HG02852 (cell line): Measurements from ENCODE around the gene CEP135.
A peak's percentile ranks its signal among the peaks of the same experiment; 100 is the strongest.
"Not testable (repeated sequence)": the region's sequence is repeated elsewhere in the genome, so short reads cannot be mapped to it uniquely, and the experiment has no call there.

Experiments used
- ATAC-seq: cut with Tn5 transposase; IDR thresholded peaks from one replicate; pipeline ENCODE4 v1.9.1; 2021; ENCODE audit warnings: mild to moderate bottlenecking, moderate library complexity; ENCODE audit not compliant: unreplicated experiment

The CEP135 gene

GRCh38 chr4:55938481-55938880 is 10.3 kb upstream of the CEP135 start:
- no peak for ATAC-seq

GRCh38 chr4:55939421-55939820 is 9.3 kb upstream of the CEP135 start:
- ATAC-seq, result no peak

- ATAC-seq, result no peak
These were observed 6.8 kb upstream of the CEP135 start for GRCh38 chr4:55941881-55942396.

DNA sequence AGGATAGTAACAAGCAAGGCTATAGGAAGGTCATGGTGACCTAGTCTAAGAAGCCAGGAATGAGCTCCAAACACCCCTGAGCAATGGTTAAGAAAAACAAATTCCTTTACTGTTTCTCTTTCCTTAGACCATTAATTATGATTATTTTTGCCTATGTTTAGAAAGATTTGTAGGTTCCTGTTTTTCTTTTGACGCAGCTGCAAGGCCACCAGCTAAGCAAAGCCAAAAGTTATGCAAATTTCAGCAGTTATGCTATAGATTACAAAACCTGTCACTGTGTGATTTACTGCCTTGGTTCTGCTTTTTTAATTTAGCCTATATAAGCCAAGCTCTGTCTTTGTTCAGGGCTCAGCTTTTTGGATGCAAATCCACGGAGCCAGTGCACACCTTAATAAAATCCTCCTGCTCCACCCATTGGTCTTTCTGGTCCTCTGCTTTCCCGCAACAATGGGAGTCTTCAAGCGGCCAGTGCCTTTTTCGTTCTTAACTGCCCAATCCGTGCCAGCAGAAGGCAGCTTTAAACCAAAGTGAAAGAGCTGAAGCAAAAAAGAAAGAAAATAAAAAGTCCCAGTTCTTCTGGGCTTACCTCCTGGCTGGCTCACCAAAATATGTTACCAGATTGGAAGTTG is 1.4 kb upstream of the CEP135 start:
- ATAC-seq, result peak; percentile 34

DNA sequence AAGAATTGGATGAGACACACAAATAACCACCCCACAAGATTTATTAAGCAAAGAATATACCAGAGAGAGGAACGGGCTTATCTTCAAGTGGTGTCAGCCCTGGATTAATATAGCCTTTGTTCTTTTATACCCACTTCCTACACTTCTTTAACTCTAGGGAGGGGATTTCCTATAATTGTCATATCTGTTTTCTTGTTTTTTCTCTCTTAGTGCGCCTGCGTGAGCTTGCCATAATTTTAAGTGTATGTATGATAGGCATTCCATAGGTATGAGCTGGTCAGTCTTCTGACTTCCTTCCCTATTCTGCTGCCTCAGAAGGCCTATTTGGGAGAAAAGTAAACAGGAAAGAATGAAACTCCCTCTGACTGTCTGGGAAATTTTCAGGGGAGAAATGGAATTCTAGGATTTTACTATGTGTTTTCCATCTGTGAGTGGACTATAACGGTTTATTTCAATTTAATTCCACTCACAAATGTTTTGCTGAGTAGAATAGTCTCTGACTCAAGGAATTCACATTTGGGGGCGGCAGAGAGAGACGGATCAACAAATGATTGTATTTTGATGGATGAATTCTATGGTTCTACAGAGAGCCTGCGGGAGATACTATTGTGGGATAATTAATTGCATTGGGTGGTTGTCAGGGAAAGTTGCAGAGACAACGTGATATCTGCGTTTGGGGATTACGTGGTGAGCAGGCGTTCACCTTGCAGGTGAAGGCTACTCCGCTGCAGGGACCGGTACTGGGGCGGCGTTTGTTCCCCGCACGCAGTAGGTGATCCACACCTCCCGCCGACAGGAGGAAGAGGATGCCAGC is 626 bp upstream of the CEP135 start:
- peak; percentile 15 for ATAC-seq

DNA sequence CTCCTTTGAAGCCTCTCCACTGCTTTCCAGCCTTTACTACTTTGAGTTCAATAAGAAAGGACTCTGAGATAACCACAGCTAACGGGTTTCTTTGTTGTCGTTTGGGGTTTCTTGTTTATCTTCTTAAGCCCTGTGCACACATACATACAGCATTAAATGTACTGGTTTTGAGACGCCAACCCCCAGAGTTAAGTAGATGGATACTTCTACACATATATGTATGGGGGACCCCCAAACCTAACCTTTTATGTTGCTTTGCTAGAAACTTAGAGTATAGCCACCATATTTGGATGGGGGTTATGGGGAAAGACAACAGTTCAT is 697 bp downstream of the CEP135 start:
- ATAC-seq, result no peak

GRCh38 chr4:55951191-55951922 is 2.6 kb downstream of the CEP135 start:
- ATAC-seq, result no peak

GRCh38 chr4:55955710-55956109 is 7.0 kb downstream of the CEP135 start:
- ATAC-seq, result no peak

- no peak for ATAC-seq
These were observed 10.9 kb downstream of the CEP135 start for GRCh38 chr4:55959655-55960054.

DNA sequence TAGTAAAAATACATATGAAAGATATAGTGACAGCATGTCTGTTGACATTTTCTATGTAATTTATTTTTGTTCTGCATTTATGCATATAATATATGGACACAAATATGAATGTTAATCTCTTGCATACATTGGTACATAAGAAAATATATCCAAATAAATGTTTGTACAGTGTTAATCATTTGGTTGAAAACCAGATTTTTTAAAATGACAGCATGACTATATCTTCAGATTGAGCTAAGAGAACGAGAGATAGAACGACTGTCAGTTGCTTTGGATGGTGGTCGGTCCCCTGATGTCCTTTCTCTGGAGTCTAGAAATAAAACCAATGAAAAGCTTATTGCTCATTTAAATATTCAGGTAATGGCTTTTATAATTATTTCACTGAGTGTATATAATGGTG is 15.3 kb downstream of the CEP135 start:
- no peak for ATAC-seq

GRCh38 chr4:55965585-55965984 is 16.8 kb downstream of the CEP135 start:
- ATAC-seq, result no peak

DNA sequence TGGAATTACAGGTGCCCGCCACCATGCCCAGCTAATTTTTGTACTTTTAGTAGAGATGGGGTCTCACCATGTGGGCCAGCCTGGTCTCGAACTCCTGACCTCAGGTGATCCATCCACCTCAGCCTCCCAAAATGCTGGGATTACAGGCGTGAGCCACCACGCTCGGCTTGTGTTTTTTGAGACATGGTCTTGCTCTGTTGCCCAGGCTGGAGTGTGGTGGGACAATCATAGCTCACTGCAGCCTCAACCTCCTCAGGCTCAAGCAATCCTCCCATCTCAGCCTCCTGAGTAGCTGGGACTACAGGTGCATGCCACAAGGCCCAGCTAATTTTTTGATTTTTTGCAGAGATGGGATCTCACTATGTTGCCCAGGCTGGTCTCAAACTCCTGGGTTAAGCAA is 17.6 kb downstream of the CEP135 start:
- not testable (repeated sequence) for ATAC-seq

GRCh38 chr4:55967376-55967775 is 18.6 kb downstream of the CEP135 start:
- no peak for ATAC-seq

DNA sequence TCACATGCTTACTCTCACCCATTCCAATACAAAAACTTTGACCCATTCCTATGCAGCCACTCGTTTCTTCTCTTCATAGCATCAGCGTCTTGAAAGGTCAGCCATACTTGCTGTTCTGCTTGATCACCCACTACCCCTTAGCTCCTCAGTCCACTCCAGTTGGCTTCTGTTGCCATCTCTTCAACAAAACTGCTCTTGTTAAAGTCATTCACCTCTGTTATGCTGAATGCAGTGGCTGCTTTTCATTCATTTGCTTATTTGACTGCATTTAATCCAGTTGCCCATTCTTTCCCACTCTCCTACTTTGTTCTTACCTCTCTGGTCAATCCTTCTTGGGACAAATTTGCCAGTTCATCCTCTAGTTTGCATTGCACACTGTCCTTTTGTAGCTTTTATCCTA is 24.9 kb downstream of the CEP135 start:
- ATAC-seq, result no peak

- no peak for ATAC-seq
These were observed 29.1 kb downstream of the CEP135 start for GRCh38 chr4:55977811-55978210.

DNA sequence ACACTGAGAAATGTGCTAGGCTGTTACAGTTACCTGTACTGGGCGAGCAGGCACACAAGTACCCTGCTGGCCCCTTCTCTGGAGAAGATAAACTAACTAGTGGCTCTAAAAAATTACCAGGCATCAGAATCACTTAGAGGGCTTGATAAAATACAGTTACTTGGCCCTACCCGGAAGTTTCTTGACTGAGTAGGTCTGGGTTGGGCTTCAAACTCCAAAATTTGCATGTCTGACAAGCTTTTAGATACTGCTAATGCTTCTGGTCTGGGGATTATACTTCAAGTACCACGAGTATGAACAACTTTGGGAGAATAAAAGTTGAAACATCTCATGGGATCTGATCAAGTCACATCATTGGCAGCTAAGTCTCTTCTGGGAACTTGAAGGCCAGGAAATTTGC is 30.8 kb downstream of the CEP135 start:
- peak; percentile 61 for ATAC-seq

- ATAC-seq, result peak; percentile 70
These were observed 32.0 kb downstream of the CEP135 start for GRCh38 chr4:55980725-55981124.

GRCh38 chr4:55982976-55983375 is 34.2 kb downstream of the CEP135 start:
- no peak for ATAC-seq

DNA sequence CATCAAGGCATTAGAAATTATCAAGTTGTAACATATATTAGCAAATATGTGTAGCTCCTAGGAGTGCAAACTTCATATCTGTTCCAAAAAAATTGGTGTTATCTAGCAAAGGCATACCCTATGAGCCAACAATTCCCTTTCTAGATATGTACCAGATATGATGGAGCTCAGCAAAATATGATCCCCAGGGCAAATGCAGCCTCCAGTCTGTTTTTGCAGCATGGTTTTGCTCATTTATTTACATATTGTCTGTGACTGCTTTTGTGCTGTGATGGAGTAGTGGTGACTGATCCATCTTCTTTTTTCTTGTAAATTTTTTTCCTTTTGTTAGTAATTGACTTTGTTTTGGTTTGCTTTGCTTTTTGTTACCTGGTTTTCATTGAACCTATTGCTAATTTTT is 41.0 kb downstream of the CEP135 start:
- no peak for ATAC-seq

GRCh38 chr4:55993994-55994663 is 45.4 kb downstream of the CEP135 start:
- peak; percentile 88 for ATAC-seq

GRCh38 chr4:55996646-55997045 is 47.9 kb downstream of the CEP135 start:
- ATAC-seq, result no peak
